Stomach (tissue), 9 donors: Measurements from ENCODE around the gene PDGFRB. TPM values are rescaled to one million over a fixed set of nuclear protein-coding genes. Genes with fewer than 3 reads are reported as not detected.

ENCODE experiments used
- DNase-seq, 2 donors: peaks; one replicate each; pipeline versions ENCODE4 v3.0.0 to v3.0.0-alpha.2; 2013 to 2019
- H3K27ac ChIP-seq, 5 donors: fragments of 200-600 bp in 4 of 5; sonication (generic) in 4 of 5; one replicate each; pipeline ENCODE4 v1.5.1; 2013 to 2019; ENCODE audit warnings: mild to moderate bottlenecking in 1 of 5, moderate library complexity in 1 of 5
- H3K27me3 ChIP-seq, 3 donors: fragments of 200-600 bp; sonication (generic); one replicate each; pipeline ENCODE4 v1.5.1; 2017 to 2019; ENCODE audit warnings: mixed run types in 1 of 3
- H3K36me3 ChIP-seq, 4 donors: fragments of 200-600 bp; sonication (generic); 1 replicate in 3 of 4; 2 replicates in 1 of 4; pipeline ENCODE4 v1.5.1; 2016 to 2019
- H3K4me1 ChIP-seq, 4 donors: fragments of 200-600 bp; sonication (generic); one replicate each; pipeline ENCODE4 v1.5.1; 2016 to 2019
- H3K4me3 ChIP-seq, 4 donors: fragments of 200-600 bp; sonication (generic) in 3 of 4; one replicate each; pipeline ENCODE4 v1.5.1; 2016 to 2019; ENCODE audit warnings: mild to moderate bottlenecking in 1 of 4
- H3K9me3 ChIP-seq, 4 donors: fragments of 200-600 bp; sonication (generic); one replicate each; pipeline ENCODE4 v1.5.1; 2016 to 2019
- CTCF ChIP-seq, 7 experiments: fragments of 450-650 bp in 4 of 7; fragments of 200-600 bp in 3 of 7; sonication (generic) in 3 of 7; IDR thresholded peaks; one replicate each; pipeline ENCODE4 v1.5.1; 2016 to 2019; ENCODE audit warnings: antibody characterized with exemption in 7 of 7, control low read depth in 2 of 7, mild to moderate bottlenecking in 1 of 7
- EP300 ChIP-seq: sonication (generic); formaldehyde crosslinking; IDR thresholded peaks from one replicate; pipeline ENCODE4 v1.6.1; 2017; ENCODE audit warnings: antibody characterized with exemption
- POLR2A ChIP-seq, 4 donors: fragments of 450-650 bp; IDR thresholded peaks; one replicate each; pipeline ENCODE4 v1.6.1; 2016; ENCODE audit warnings: antibody characterized with exemption in 4 of 4, control low read depth in 2 of 4, mild to moderate bottlenecking in 1 of 4, moderate library complexity in 1 of 4
- POLR2AphosphoS5 ChIP-seq, 3 donors: sonication (generic); formaldehyde crosslinking; IDR thresholded peaks; one replicate each; pipeline ENCODE4 v1.6.1; 2016; ENCODE audit warnings: antibody characterized with exemption in 3 of 3
- WGBS, 5 donors: extraction: QIAGEN DNeasy Blood & Tissue Kit in 3 of 5; methylation state at CpG; one replicate each; pipeline versions ENCODE4 v1.1.5 to v1.1.7; 2013 to 2018; 5-methylcytosine and 5-hydroxymethylcytosine counted together
- intact Hi-C: fragments of 100-400 bp; cut with DNase I; formaldehyde crosslinking; loops from one replicate; pipeline ENCODE4 v1.15.1; 2023; ENCODE audit warnings: low total_unique reads
- polyA plus RNA-seq, 3 donors: library from polyadenylated mRNA; stranded (reverse); fragments of 200-250 nt; gene quantifications; one replicate each; pipeline ENCODE4 v1.2.3, GENCODE V29; 2013
- total RNA-seq, 5 donors: library from RNA; depleted of rRNA; stranded (reverse); fragments of >200 nt; gene quantifications; one replicate each; pipeline versions ENCODE4 v1.1.0 to v1.2.3, GENCODE V29; 2014 to 2016
- donor health status: healthy with polysubstance abuse.
- donor health status: Bipolar disorder and iron deficiency.
- donor health status: healthy.

The PDGFRB gene
- total and polyA plus RNA-seq, 8 donors = 4.7 to 71.2 (median 34.6) TPM

- H3K27me3 ChIP-seq = no peaks in the 10 kb centered on the region
- intact Hi-C loops = no loop called here
- 82 to 90% (median 88%) methylated on average over 8 of the region's 8 CpGs for WGBS, 5 donors
Observed at GRCh38 chr5:150077060-150077459, 78.6 kb downstream of the PDGFRB start.

GRCh38 chr5:150075806-150076205 lies 79.8 kb downstream of the PDGFRB start:
- Histone ChIP-seq H3K27me3 (no peaks in the 10 kb centered on the region), H3K4me3 (no peak overlapping the region), H3K9me3 (no peaks in the 10 kb centered on the region), H3K36me3 (peaks cover 0 to 6% (median 0%) of the 10 kb centered on the region in 4 donors), H3K27ac (no peak overlapping the region), H3K4me1 (no peaks in the 10 kb centered on the region)
- 86 to 92% (median 89%) methylated on average over 4 of the region's 4 CpGs for WGBS, 5 donors
- DNase-seq = peak in 1 of 2 donors; percentile 16
- intact Hi-C loops = no loop called here
- TF ChIP-seq POLR2AphosphoS5 (IDR thresholded peaks at IDR 0.05) (no peak), EP300 (no peak), CTCF (IDR thresholded peaks at IDR 0.05) (no peak), POLR2A (IDR thresholded peaks at IDR 0.05) (no peak)

More at GRCh38 chr5:150077060-150077459, 78.6 kb downstream of the PDGFRB start:
- no peak overlapping the region for H3K4me3 ChIP-seq
- peaks cover 0 to 6% (median 0%) of the 10 kb centered on the region in 4 donors for H3K36me3 ChIP-seq
- no peak for TF ChIP-seq CTCF (IDR thresholded peaks at IDR 0.05)
- no peak for TF ChIP-seq EP300
- TF ChIP-seq POLR2A (IDR thresholded peaks at IDR 0.05) = no peak
- no peak for TF ChIP-seq POLR2AphosphoS5 (IDR thresholded peaks at IDR 0.05)
- DNase-seq = peak in 1 of 2 donors; percentile 5
- peaks cover 0 to 10% (median 0%) of the 10 kb centered on the region in 4 donors for H3K4me1 ChIP-seq
- no peaks in the 10 kb centered on the region for H3K9me3 ChIP-seq
- H3K27ac ChIP-seq = no peak overlapping the region

- peak in 1 of 2 donors; percentile 17 for DNase-seq
- H3K27ac ChIP-seq = no peak overlapping the region
- H3K36me3 ChIP-seq = peaks cover 0 to 6% (median 0%) of the 10 kb centered on the region in 4 donors
- H3K4me3 ChIP-seq = no peak overlapping the region
- H3K4me1 ChIP-seq = no peaks in the 10 kb centered on the region
- H3K9me3 ChIP-seq = no peaks in the 10 kb centered on the region
- intact Hi-C loops = no loop called here
- TF ChIP-seq EP300 = no peak
- TF ChIP-seq POLR2A (IDR thresholded peaks at IDR 0.05) = no peak
- TF ChIP-seq POLR2AphosphoS5 (IDR thresholded peaks at IDR 0.05) = no peak
- H3K27me3 ChIP-seq = no peaks in the 10 kb centered on the region
- WGBS, 5 donors = 48 to 94% (median 89%) methylated on average over 4 of the region's 4 CpGs
Observed at GRCh38 chr5:150075233-150075632, 80.4 kb downstream of the PDGFRB start.

GRCh38 chr5:150073677-150074076 lies 82.0 kb downstream of the PDGFRB start:
- H3K27me3 ChIP-seq = no peaks in the 10 kb centered on the region
- TF ChIP-seq EP300 = no peak
- no peak for TF ChIP-seq POLR2AphosphoS5 (IDR thresholded peaks at IDR 0.05)
- no peak for TF ChIP-seq POLR2A (IDR thresholded peaks at IDR 0.05)
- no peak for TF ChIP-seq CTCF (IDR thresholded peaks at IDR 0.05)
- DNase-seq = no peak
- H3K4me3 ChIP-seq = no peak overlapping the region
- WGBS, 5 donors = 76 to 91% (median 84%) methylated on average over 3 of the region's 3 CpGs
- H3K27ac ChIP-seq = no peak overlapping the region
- H3K36me3 ChIP-seq = peaks cover 0 to 6% (median 0%) of the 10 kb centered on the region in 4 donors
- no peaks in the 10 kb centered on the region for H3K4me1 ChIP-seq
- no peaks in the 10 kb centered on the region for H3K9me3 ChIP-seq
- intact Hi-C loops = no loop called here

- Histone ChIP-seq H3K4me1 (peaks cover 0 to 5% (median 0%) of the 10 kb centered on the region in 4 donors), H3K4me3 (no peak overlapping the region), H3K27me3 (no peaks in the 10 kb centered on the region), H3K36me3 (peaks cover 0 to 9% (median under 1%) of the 10 kb centered on the region in 4 donors), H3K27ac (no peak overlapping the region), H3K9me3 (no peaks in the 10 kb centered on the region)
- 73 to 93% (median 92%) methylated on average over 5 of the region's 5 CpGs for WGBS, 5 donors
- intact Hi-C loops = no loop called here
- TF ChIP-seq POLR2AphosphoS5 (IDR thresholded peaks at IDR 0.05) (no peak), EP300 (no peak), POLR2A (IDR thresholded peaks at IDR 0.05) (no peak), CTCF (IDR thresholded peaks at IDR 0.05) (no peak)
- DNase-seq = peak in 1 of 2 donors; percentile 15
Observed at GRCh38 chr5:150073086-150073625, 82.5 kb downstream of the PDGFRB start.
